ENCODE results near the gene LINGO3.

GRCh38 chr19:2320049-2320448 is 12.1 kb upstream of the LINGO3 start:
- no peak for TF ChIP-seq ZNF274 (IDR thresholded peaks at IDR 0.05; ENCODE audit: low read depth, low read length)
- no peak for TF ChIP-seq YY1 (IDR thresholded peaks at IDR 0.05; ENCODE audit: insufficient read depth, insufficient read length)

All from NT2/D1 (cell line).